Measurements from ENCODE around the gene GPHA2.
A peak's percentile ranks its signal among the peaks of the same experiment; 100 is the strongest.

Gene GPHA2

GRCh38 chr11:64909653-64910343 lies 25.9 kb downstream of the GPHA2 start:
- DNase-seq, result no peak

- no peak for DNase-seq
Measured at GRCh38 chr11:64908766-64909165, 26.9 kb downstream of the GPHA2 start.

GRCh38 chr11:64906314-64906635 lies 29.4 kb downstream of the GPHA2 start:
- no peak for DNase-seq

GRCh38 chr11:64905516-64906313 lies 30.0 kb downstream of the GPHA2 start:
- DNase-seq, result no peak

GRCh38 chr11:64903291-64903833 lies 32.3 kb downstream of the GPHA2 start:
- no peak for DNase-seq

GRCh38 chr11:64902102-64902900 lies 33.4 kb downstream of the GPHA2 start:
- DNase-seq, result no peak

GRCh38 chr11:64900774-64901173 lies 34.9 kb downstream of the GPHA2 start:
- no peak for DNase-seq

- no peak for DNase-seq
Measured at GRCh38 chr11:64900263-64900678, 35.4 kb downstream of the GPHA2 start.

GRCh38 chr11:64898541-64898940 lies 37.2 kb downstream of the GPHA2 start:
- no peak for DNase-seq

GRCh38 chr11:64898076-64898445 lies 37.6 kb downstream of the GPHA2 start:
- no peak for DNase-seq

GRCh38 chr11:64897381-64898075 lies 38.2 kb downstream of the GPHA2 start:
- DNase-seq, result no peak

GRCh38 chr11:64896448-64897022 lies 39.2 kb downstream of the GPHA2 start:
- DNase-seq, result no peak

GRCh38 chr11:64894812-64895452 lies 40.8 kb downstream of the GPHA2 start:
- DNase-seq, result no peak

- peak; percentile 88 for DNase-seq
Measured at GRCh38 chr11:64894070-64894811, 41.5 kb downstream of the GPHA2 start.

- DNase-seq, result no peak
Measured at GRCh38 chr11:64893194-64894069, 42.3 kb downstream of the GPHA2 start.

GRCh38 chr11:64892838-64893193 lies 42.9 kb downstream of the GPHA2 start:
- DNase-seq, result no peak

- DNase-seq, result no peak
Measured at GRCh38 chr11:64892411-64892831, 43.3 kb downstream of the GPHA2 start.

GRCh38 chr11:64891880-64892279 lies 43.8 kb downstream of the GPHA2 start:
- DNase-seq, result no peak

GRCh38 chr11:64891215-64891848 lies 44.4 kb downstream of the GPHA2 start:
- no peak for DNase-seq

GRCh38 chr11:64890522-64890939 lies 45.2 kb downstream of the GPHA2 start:
- DNase-seq, result no peak

Measured in hematopoietic multipotent progenitor cell treated with erythropoietin and hydrocortisone succinate and interleukin-3 and kit ligand, for 8 days (in vitro differentiated cells).